IPS-18c (cell line): Measurements from ENCODE around the gene SFTPA2.
"Not testable (repeated sequence)": the region's sequence is repeated elsewhere in the genome, so short reads cannot be mapped to it uniquely, and the experiment has no call there.

Experiments used
- H3K4me3 ChIP-seq: 2 replicates; pipeline ENCODE4 v1.7.0; 2013; ENCODE audit warnings: low read depth, mild to moderate bottlenecking, low read length, moderate library complexity; ENCODE audit not compliant: insufficient read depth
- H3K9me3 ChIP-seq: one replicate; pipeline ENCODE4 v1.6.1; 2013; ENCODE audit warnings: mild to moderate bottlenecking, low read length, moderate library complexity; ENCODE audit not compliant: control insufficient read depth, insufficient read depth

Gene SFTPA2

DNA sequence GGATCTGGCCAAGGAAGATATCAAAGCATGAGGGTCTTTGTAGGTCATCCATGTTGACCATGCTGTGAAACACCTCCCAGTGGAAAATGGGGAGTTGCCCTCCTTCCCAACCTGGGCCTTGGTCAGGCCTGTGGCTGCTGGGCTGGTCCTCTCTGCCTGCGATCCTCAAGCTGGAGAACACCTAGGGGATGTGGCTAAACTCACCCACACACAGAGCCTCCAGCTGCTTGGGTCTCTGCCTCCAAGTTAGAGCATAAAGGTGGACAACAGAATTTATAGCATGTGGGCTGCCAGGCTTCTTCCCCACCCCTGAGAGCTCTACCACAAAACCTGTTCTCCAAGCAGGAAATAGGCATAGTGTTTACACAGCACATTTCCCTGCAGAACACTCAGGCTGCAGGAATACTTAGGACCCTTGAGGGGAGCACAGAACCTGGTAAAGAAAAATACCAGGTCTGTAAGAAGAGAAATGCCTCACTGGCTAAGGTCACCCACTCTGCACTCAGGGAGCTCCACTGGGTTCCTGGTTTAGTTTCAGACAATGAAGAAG, at the start of gene SFTPA2:
Gene SFTPA2, minus strand, starts transcription at position 248 of the 550 bp plus-strand sequence. CDS start 924 bp downstream, outside the sequence.
- Histone ChIP-seq H3K9me3 (no peaks in the 10 kb centered on the region), H3K4me3 (no peak within 1 kb of the TSS)

- Histone ChIP-seq H3K9me3 (peaks cover 2% of the 10 kb centered on the region), H3K4me3 (no peak overlapping the region)
These were observed 48.5 kb upstream of the SFTPA2 start for GRCh38 chr10:79608505-79609375.

DNA sequence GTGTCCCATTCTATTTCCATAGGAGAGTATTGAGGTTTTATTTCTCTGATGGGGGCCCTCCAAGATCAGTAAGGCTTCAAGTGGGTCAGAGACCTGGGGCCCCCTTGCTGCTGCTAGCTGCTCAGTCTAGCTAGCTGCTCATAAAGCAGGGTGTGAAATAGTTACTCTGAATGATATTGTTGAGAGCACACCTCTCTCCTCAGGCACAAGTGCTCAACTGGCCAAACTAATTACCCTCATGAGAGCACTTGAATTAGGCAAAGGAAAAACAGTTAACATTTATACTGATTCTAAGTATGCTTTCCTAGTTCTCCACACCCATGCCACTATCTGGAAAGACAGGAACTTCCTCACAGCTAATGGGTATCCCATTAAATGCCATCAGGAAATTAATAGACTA, 45.1 kb upstream of the SFTPA2 start:
- Histone ChIP-seq H3K4me3 (no peak overlapping the region), H3K9me3 (peaks cover 2% of the 10 kb centered on the region)

DNA sequence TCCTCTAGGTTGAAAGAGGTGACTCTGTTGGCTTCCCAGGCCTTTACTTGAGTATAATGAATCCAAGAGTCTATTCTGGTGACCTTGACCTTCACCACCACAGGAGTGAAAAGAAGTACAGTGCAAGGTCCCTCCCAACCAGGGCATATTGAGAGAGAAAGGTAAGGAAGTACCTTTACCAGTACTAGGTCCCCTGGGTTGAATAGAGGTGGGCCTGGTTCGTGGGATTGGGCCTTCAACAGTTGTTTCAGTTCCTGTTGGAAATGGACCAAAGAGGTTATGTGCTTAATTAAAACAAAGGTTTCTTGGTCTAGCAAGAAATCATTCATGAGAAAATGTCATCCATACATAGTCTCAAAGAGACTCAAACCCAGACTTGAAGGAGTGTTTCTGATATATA, 44.1 kb upstream of the SFTPA2 start:
- Histone ChIP-seq H3K9me3 (peaks cover 2% of the 10 kb centered on the region), H3K4me3 (no peak overlapping the region)

GRCh38 chr10:79602953-79603352, 42.7 kb upstream of the SFTPA2 start:
- Histone ChIP-seq H3K4me3 (no peak overlapping the region), H3K9me3 (peaks cover 2% of the 10 kb centered on the region)

DNA sequence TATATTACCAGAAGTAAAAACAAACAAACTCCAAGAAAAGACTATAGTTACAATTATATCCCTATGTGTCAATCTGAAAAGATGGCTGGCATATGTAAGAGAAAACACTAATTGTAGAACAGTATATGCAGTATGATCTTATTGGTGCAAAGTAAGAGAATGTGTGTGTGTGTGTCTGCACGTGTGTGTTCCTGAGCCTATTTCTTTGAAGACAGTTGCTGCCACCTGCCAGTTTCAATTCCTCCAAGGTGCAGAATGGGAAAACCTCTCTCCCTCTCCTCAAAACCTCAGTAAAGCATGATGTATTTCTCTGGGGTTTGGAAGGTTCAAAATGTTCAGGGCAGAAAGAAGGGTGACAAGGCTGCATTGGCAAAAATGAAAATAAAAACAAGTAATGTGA, 41.7 kb upstream of the SFTPA2 start:
- no peak overlapping the region for H3K4me3 ChIP-seq
- peaks cover 2% of the 10 kb centered on the region for H3K9me3 ChIP-seq

DNA sequence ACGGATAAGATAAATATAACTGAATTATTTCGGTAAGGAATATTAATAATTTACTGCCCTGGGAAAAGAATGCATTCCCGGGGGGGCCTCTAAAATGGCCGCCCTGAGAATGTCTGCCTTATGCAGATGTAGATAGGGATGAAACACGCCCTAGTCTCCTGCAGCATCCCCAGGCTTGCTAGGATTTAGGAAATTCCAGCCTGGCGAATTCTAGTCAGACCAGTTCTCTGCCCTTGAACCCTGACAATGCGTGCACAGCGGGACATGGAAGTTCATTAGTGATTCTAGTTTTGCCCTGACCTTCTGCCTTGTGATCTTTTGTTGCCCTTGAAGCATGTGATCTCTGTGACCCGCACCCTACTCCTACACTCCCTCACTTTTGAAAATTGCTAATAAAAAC, 39.4 kb upstream of the SFTPA2 start:
- H3K4me3 ChIP-seq, H3K9me3 ChIP-seq: not testable (repeated sequence)

DNA sequence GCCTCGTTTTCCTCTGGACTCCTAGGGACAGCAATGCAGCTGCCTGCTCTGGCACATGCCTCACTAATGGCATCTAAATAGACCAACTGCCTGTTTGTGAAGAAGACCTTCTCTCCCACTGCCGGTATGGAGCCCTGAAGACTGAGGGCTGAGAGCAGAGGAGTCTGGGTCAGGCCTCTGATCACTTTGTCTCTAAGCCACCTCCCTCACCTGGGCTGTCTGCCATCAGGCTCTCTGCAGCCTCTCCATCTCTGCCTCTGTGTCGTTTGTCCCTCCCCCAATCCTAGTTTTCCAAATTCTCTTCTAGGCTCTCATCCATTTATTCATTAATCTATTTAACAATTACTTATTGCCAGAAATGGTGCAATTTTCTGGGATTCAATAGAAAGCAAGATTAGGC, 35.3 kb upstream of the SFTPA2 start:
- H3K4me3 ChIP-seq, result no peak overlapping the region
- H3K9me3 ChIP-seq, result no peaks in the 10 kb centered on the region

GRCh38 chr10:79594565-79594964, 34.4 kb upstream of the SFTPA2 start:
- not testable (repeated sequence) for H3K9me3 ChIP-seq, H3K4me3 ChIP-seq

- no peak overlapping the region for H3K4me3 ChIP-seq
- H3K9me3 ChIP-seq, result no peaks in the 10 kb centered on the region
These were observed 33.2 kb upstream of the SFTPA2 start for GRCh38 chr10:79593377-79593776.

DNA sequence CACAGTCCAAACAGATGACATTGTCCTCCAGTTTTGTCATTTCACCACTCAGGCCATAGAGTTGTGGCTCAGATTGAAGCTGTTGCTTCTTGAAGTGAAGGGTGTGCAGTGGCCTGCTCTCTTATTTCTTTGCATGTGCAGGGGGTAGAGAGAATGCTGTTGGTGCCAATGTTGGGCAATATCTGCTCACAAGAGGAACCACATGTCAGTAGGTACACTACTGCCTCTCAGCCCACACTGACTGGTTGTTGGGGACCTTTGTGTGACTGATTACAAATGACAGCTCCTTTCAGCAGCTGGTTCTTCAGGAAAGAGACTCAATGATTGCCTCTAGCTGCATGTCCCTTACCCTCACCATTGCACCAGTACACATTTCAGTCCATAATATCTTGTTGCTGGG, 28.6 kb upstream of the SFTPA2 start:
- no peaks in the 10 kb centered on the region for H3K9me3 ChIP-seq
- H3K4me3 ChIP-seq, result no peak overlapping the region

- Histone ChIP-seq H3K9me3 (no peaks in the 10 kb centered on the region), H3K4me3 (no peak overlapping the region)
These were observed 26.7 kb upstream of the SFTPA2 start for GRCh38 chr10:79586933-79587332.

GRCh38 chr10:79585870-79586527, 25.8 kb upstream of the SFTPA2 start:
- no peaks in the 10 kb centered on the region for H3K9me3 ChIP-seq

DNA sequence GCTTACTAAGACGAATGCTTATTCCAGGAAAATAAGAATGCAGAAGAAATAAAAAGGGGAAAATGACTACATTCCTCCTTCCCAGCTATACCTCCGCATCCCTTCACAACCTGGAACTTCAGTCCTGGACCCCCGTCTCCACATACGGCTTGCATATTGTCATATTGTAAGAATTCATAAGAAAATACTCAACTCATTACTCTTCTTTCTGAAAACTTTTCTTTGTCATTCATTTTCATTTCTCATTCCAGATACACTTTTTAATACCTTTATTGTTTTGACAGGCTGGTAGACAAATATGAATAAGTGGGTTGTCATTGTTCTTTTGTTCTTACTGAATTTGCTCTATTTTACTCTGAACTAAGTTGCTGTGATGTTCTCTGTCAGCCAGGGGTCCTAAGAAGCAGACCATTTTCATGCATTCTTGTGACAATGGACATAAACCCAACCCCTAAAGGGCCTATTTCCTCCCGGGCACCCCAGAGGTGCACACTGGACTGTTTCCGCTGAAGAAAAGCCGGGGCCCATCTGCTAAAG, 23.3 kb upstream of the SFTPA2 start:
- no peaks in the 10 kb centered on the region for H3K9me3 ChIP-seq

More at GRCh38 chr10:79585870-79586527, 25.8 kb upstream of the SFTPA2 start:
- no peak overlapping the region for H3K4me3 ChIP-seq

GRCh38 chr10:79582954-79583353, 22.7 kb upstream of the SFTPA2 start:
- not testable (repeated sequence) for H3K4me3 ChIP-seq, H3K9me3 ChIP-seq

More for the DNA sequence above, 23.3 kb upstream of the SFTPA2 start:
- H3K4me3 ChIP-seq, result no peak overlapping the region

DNA sequence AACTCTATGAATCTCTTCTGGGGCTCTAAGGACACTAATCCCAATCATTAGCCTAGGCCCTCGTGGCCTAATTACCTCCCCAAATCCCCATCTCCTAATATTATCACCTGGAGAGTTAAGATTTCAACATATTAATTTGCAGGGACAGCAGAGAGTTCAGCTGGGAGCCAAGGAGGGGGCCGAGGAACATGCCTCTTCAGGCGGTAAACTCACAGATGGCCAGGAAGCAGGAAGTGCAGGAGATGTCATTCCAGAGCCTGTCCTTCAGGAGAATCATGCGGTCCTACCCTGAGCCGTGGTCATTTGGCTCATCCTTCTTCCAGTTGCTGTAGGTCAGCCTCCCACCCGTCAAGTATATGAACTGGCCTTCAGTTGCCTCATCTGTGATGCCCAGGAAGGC, 21.9 kb upstream of the SFTPA2 start:
- Histone ChIP-seq H3K9me3 (no peaks in the 10 kb centered on the region), H3K4me3 (no peak overlapping the region)

DNA sequence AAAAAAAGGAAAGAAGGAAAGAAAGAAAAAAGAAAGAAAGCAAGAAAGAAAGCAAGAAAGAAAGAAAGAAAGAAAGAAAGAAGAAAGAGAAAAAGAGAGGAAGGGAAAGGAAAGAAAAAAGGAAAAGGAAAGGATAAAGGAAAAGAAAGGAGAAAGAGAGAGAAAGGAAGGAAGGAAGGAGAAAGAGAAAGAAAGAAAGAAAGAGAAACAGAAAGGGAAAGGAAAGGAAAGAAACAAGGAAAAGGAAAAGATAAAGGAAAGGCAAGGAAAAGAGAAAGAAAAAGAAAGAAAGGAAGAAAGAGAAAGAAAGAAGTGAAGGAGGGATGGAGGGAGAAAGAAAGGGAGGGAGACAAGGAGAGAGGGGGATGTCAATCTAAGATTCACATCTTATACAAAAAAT, 20.8 kb upstream of the SFTPA2 start:
- no peak overlapping the region for H3K4me3 ChIP-seq
- H3K9me3 ChIP-seq, result no peaks in the 10 kb centered on the region

GRCh38 chr10:79579361-79579760, 19.2 kb upstream of the SFTPA2 start:
- Histone ChIP-seq H3K9me3 (no peaks in the 10 kb centered on the region), H3K4me3 (no peak overlapping the region)
